ENCODE measurements around the gene MRI1.
"Not testable (repeated sequence)": the region's sequence is repeated elsewhere in the genome, so short reads cannot be mapped to it uniquely, and the experiment has no call there.

The MRI1 gene

GRCh38 chr19:13793317-13793716 lies 29.0 kb downstream of the MRI1 start:
- DNase-seq (ENCODE audit: low read depth in 4 of 4, low spot score in 1 of 4) = not testable (repeated sequence)

GRCh38 chr19:13794398-13794756 lies 30.1 kb downstream of the MRI1 start:
- no peak for DNase-seq (ENCODE audit: low read depth in 4 of 4, low spot score in 1 of 4)

- peak; percentile 84 to 96 (median 89) for DNase-seq (ENCODE audit: low read depth in 4 of 4, low spot score in 1 of 4)
These were observed 30.7 kb downstream of the MRI1 start, which contains the start of gene ZSWIM4 for GRCh38 chr19:13794757-13795589. Gene ZSWIM4, plus strand, starts transcription at chr19:13795443. Its CDS starts 206 bp downstream, at chr19:13795649.

- DNase-seq (ENCODE audit: low read depth in 4 of 4, low spot score in 1 of 4) = no peak
These were observed 31.4 kb downstream of the MRI1 start for GRCh38 chr19:13795595-13796300.

GRCh38 chr19:13796301-13797057 lies 32.2 kb downstream of the MRI1 start:
- DNase-seq (ENCODE audit: low read depth in 4 of 4, low spot score in 1 of 4) = no peak

GRCh38 chr19:13797058-13797440 lies 32.7 kb downstream of the MRI1 start:
- no peak for DNase-seq (ENCODE audit: low read depth in 4 of 4, low spot score in 1 of 4)

GRCh38 chr19:13797870-13798269 lies 33.5 kb downstream of the MRI1 start:
- DNase-seq (ENCODE audit: low read depth in 4 of 4, low spot score in 1 of 4) = no peak

- DNase-seq (ENCODE audit: low read depth in 4 of 4, low spot score in 1 of 4) = no peak
These were observed 35.3 kb downstream of the MRI1 start for GRCh38 chr19:13799669-13800068.

GRCh38 chr19:13803038-13803437 lies 38.7 kb downstream of the MRI1 start:
- DNase-seq (ENCODE audit: low read depth in 4 of 4, low spot score in 1 of 4) = no peak

- no peak for DNase-seq (ENCODE audit: low read depth in 4 of 4, low spot score in 1 of 4)
These were observed 40.7 kb downstream of the MRI1 start for GRCh38 chr19:13804830-13805683.

- no peak for DNase-seq (ENCODE audit: low read depth in 4 of 4, low spot score in 1 of 4)
These were observed 42.4 kb downstream of the MRI1 start for GRCh38 chr19:13806728-13807127.

GRCh38 chr19:13807421-13808021 lies 43.2 kb downstream of the MRI1 start:
- DNase-seq (ENCODE audit: low read depth in 4 of 4, low spot score in 1 of 4) = no peak

GRCh38 chr19:13808856-13809255 lies 44.5 kb downstream of the MRI1 start:
- DNase-seq (ENCODE audit: low read depth in 4 of 4, low spot score in 1 of 4) = no peak

GRCh38 chr19:13812544-13812943 lies 48.2 kb downstream of the MRI1 start:
- DNase-seq (ENCODE audit: low read depth in 4 of 4, low spot score in 1 of 4) = no peak

- no peak for DNase-seq (ENCODE audit: low read depth in 4 of 4, low spot score in 1 of 4)
These were observed 48.8 kb downstream of the MRI1 start for GRCh38 chr19:13813147-13813546.

- DNase-seq (ENCODE audit: low read depth in 4 of 4, low spot score in 1 of 4) = no peak
These were observed 50.2 kb downstream of the MRI1 start for GRCh38 chr19:13814550-13814949.

GRCh38 chr19:13817018-13817614 lies 52.8 kb downstream of the MRI1 start:
- no peak for DNase-seq (ENCODE audit: low read depth in 4 of 4, low spot score in 1 of 4)

GRCh38 chr19:13817615-13818371 lies 53.5 kb downstream of the MRI1 start:
- no peak for DNase-seq (ENCODE audit: low read depth in 4 of 4, low spot score in 1 of 4)

- no peak for DNase-seq (ENCODE audit: low read depth in 4 of 4, low spot score in 1 of 4)
These were observed 54.9 kb downstream of the MRI1 start for GRCh38 chr19:13819238-13819637.
